Measurements from ENCODE around the gene SLC7A4.
"Not testable (repeated sequence)": the region's sequence is repeated elsewhere in the genome, so short reads cannot be mapped to it uniquely, and the experiment has no call there.

The SLC7A4 gene, protein sequence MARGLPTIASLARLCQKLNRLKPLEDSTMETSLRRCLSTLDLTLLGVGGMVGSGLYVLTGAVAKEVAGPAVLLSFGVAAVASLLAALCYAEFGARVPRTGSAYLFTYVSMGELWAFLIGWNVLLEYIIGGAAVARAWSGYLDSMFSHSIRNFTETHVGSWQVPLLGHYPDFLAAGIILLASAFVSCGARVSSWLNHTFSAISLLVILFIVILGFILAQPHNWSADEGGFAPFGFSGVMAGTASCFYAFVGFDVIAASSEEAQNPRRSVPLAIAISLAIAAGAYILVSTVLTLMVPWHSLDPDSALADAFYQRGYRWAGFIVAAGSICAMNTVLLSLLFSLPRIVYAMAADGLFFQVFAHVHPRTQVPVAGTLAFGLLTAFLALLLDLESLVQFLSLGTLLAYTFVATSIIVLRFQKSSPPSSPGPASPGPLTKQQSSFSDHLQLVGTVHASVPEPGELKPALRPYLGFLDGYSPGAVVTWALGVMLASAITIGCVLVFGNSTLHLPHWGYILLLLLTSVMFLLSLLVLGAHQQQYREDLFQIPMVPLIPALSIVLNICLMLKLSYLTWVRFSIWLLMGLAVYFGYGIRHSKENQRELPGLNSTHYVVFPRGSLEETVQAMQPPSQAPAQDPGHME

DNA sequence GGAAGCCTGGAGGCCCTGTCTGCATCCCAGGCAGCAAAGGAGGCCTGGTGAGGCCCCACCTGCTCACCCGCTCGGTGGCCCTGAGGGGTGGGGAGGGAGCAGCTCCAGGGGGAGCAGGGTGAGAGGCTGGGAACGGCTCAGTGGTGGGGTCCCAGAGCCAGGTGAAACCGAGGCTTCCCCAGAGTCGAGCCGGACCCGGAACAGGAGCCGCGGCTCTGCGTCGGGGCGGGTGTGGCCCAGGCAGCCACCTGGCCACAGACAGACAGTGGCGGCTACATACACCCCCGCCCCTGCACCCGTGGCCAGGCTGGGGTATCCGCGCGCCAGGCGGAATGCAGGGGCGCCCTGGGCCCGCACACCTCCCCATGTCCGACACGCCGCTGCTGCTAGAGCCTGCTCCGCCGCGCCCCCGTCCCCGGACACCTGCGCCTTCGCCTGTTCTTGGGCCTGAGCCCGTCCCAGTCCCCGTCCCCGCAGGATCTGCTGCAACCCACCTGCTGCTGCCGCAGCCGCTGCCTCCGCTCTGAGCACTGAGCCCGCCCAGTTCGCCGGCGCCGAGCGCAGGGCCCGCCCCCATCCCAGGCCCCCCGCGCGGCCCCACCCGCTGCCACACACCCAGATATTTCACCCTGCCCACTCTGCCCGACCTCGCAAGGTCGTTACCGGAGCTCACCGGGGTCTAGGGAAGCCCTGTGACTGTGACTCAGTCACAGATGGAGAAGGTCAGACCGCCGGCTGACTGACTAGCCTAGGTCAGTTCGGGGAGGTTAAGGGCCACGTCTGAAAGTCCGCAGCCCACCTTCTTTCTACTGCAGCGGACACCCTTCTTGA is at the start of gene SLC7A4:
Gene SLC7A4 (minus strand): TSS at position 525 of the 831 bp plus-strand sequence. CDS start 749 bp downstream, outside the sequence.
- no peak for DNase-seq

DNA sequence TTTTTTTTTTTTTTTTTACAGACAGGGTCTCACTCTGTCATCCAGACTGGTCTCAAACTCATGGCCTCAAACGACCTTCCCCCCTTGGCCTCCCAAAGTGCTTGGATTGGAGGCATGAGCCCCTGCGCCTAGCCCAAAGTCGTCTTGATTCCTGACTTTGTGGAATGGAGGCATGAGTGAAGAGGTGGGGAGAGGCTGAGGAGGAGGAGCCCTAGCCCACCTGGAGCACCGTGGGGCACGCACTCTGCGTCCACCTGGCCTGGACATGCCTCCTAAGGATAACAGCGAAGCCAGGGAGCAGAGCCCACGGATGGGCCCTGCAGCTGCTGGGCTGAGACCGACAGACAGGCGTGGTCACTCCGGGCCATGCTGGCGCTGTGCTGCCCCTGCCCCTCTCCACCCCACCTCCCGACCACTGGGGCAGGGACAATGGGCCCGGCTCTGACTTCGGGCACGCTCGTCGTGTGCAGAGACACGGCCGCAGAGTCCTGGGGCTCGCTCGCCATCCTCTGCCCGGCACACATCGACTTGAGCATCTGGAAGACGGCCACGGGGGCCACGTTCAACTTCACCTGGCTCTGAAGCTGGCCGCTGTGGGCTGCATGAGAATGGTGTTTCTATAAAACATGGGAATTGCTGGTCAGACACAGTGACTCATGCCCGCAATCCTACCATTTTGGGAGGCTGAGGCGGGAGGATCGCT is 48.2 kb upstream of the SLC7A4 start:
- DNase-seq, result no peak

DNA sequence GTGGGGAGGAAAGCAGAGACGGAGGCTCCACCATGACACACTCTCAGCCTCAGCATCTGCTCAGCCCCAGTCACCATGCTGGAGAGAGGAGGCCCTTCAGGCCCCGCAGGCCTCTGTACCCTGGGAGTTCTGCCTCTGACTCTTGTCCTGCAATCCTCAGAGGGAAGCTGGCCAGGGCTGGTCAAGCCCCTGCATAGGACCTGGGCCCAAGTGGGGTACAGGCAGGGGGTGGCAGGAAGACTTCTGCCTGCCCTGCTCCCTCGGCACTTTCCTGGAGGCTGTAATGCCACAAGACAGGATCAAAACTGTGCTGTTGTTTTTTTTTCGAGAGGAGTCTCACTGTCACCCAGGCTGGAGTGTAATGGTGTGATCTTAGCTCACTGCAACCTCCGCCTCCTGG is 47.1 kb upstream of the SLC7A4 start:
- no peak for DNase-seq

DNA sequence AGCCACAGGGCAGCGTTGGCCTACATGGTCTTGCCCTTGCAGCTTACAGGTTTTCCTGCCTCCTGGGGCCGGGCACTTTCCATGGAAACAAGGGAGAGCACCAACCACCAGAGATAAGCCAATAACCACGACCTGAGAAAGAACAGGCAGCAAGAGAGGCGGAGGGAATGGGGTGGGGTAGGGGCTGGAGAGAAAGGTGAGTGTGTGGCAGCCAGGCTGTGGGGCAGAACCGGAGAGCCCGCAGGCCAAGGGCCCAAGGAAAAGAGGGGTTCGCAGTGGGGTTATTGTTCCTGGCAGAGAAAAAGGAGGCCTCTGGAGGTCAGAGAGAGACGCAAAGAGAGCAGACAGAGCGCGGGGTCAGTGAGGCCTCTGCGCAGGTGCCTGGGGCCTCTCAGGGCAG is 46.6 kb upstream of the SLC7A4 start:
- DNase-seq, result no peak

DNA sequence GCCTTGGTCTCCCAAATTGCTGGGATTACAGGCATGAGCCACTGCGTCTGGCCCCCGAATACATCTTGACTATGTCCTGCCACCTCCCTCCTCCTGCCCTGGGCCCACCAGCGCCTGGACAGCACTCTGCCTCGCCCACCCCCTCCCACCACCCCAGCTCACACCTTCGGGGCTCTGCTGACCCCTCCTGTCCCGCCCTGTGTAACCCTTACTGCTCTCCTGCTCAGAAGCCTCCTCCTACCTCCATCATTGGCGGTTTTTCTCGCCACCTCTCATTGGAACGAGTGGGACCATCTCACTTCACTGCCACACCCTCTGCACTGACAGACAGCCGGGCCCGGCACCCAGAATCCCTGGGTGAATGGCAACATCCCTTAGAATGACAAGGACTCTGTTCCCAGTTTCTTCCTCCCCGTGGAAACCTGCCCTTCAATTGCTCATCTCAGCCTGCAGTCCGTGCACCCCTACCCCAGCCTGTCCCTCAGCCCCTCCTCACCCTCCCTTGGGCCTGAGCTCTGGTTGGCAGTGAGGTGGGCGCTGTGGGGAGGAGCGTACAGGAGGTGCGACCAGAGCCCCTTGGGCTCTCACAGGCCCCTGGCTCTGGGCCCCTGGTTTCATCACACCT is 45.6 kb upstream of the SLC7A4 start:
- no peak for DNase-seq

DNA sequence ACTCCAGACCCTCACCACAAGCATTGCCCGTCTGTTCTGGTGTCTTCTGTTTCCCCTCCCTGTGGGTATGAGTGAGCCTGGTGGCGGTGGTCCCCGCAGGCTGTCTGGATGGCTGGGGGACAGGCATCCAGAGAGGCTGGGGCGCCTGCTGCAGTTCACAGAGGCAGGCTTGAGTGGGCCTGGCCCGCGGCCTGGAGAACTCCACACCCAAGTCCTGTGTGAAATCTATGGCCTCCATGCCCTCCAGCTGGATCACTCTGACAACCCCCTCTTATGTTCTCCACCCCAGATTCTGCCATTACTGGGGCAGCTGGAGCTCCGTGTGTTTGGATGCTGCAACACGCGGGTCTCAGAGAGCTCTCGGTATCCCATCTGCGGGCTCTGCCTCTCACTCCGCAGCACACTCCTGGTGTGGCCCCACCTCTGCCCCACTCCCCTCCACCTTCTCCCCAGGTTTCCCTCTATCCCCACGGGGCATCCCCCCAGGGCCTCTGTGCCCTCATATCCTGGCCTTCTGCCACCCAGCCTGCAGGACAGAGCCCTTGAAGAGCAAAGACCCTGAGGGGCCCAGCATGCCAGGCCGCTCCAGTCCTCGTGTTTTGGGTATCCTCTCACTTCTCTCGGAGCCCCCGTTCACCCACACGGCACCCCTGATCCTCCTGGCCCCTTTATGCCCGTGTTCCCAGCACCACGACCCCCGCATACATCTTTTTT is 44.7 kb upstream of the SLC7A4 start:
- no peak for DNase-seq

DNA sequence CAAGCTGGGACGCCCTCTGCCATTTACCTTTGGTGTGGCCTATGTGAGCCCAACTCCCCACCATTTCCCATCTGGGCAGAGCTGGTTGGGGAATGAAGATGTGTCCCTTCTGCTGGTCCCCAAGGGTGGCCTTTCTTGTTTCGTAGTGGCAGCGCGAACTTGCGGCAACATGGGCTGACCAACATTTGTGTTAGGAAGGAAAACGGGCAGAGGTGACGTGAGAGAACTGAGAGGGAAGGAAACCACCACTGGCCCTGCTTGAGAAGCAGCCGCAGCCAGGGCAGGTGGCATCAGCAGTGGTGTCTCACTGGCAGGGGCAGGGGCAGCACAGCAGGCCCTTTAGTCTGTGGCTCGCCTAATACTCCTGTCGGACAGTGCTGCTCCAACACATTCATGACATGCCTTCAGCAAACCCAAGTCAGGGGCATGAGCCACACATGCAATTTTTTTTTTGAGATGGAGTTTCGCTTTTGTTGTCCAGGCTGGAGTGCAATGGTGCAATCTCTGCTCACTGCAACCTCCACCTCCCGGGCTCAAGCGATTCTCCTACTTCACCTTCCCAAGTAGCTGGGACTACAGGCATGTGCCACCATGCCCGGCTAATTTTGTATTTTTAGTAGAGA is 43.3 kb upstream of the SLC7A4 start:
- DNase-seq, result no peak

DNA sequence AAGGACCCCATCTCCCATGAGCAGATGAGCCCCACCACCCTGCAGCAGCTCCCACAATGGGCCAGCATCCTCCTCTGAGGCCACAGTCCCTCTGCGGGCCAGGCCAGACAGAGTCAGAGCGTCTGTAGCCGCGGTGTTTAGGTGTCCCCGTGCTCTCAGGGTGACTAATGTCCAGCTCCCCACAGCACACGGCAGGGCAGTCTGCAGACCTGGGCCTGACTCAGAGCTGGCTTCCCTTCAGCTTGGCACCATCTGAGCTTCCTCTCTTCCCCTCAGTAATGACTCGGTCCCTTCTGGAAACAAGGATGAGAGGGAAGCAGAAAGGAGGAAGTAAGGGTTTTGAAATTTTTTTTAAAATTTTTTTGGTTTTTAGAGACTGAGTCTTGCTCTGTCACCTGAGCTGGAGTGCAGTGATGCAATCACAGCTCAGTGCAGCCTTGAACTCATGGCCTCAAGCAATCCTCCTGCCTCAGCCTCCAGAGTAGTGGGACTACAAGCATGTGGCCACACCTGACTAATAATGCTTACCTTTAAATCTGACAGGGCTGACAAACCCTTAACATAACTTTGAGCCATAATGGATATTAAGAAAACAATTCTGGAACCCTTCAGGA is 41.8 kb upstream of the SLC7A4 start:
- peak; percentile 22 for DNase-seq

DNA sequence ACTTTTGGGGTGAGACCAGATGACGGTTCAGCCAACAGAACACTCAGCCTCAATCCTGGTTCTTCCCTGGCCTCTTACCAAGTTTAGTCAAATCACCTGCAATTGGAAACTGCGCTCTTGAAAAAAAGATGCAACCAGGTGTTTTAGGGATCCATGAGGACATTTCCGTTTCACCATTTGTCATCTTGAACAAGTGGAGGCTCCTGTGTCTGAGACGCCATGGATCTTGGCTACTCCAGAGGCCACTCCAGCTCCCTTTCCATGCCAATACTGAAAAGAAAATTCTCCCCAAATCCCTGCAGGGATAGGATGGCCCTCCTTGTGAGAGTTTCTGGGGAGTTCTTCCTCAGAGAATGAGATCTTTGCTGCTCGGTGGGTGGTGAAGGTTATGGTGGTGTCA is 41.1 kb upstream of the SLC7A4 start:
- DNase-seq, result no peak

DNA sequence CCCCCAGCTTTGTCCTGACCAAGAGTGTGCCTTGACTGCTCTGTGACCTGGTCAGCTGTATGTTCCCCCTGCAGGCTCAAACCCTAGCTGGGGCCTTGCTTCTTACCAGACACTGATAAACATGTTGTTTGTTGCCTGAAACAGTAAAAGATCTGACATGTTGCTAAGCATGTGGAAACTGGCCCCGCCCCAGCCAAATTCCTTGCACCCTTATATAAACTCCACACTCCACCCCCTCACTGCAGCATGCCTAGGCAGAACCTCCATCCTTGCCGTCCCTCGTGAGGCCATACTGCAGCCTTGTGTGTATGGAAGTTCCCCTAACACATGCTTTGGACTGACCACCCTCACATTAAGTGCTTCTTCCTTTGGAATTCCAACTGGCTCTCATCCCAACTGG is 40.7 kb upstream of the SLC7A4 start:
- no peak for DNase-seq

DNA sequence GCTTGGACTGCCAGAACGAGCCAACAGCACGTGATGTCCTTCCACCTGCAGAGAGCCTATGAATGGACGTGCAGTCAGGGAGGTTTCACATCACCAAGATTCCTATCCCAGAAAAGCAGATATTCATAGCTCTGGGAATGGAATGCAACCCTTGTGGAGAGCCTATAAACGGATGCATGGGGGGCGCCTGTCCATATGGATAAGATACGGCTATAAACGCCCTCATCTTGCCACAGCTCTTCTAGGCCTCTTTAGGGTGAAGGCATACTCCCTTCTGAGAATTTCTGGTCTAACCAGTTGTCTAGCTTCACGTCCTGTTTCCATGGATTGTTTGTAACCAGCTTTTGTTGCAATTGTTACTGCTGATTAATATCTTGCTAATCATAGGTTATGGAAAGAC is 39.4 kb upstream of the SLC7A4 start:
- not testable (repeated sequence) for DNase-seq

DNA sequence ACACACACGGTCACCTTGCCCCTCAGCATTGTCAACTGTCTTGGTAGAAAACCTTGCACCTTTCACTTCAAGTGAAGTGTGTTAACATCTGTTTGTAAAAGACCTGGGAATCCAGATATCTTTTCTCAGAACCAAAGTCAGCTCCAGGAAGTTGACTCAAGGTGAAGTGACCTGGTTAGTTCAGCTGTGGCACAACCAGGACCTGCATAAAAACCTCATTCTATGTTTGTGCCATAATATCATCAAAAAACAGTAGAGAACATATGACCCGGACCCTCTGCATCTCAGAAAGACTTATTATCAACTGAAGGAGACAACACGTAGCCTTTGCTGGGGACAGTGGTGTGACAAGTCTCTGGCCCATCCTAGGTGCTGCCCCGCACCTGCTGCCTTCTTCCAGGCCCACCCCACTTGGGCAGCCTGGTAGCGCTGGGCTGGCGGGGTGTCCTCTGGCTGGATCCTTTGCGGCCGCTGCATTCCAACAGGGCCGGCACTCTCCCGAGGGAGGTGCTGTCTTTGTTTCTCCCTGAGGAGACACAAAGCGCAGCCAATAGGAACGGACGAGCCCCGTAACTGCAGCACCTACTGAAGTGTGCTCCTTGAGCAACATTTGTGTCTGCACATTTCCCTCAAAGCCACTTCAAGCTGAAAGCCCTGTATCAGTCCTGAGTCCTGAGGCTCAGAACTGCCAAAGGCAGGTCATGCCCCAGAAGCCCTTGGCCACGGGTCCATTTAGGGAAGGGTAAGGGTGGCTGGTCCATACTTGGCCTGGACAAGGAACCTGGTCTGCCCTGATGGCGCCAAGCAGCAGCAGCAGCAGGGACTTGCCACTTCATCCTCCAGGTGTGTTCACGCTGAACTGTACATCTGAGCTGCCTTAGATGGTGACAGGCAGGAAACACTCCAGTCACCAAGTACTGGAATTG is 38.6 kb upstream of the SLC7A4 start:
- no peak for DNase-seq

DNA sequence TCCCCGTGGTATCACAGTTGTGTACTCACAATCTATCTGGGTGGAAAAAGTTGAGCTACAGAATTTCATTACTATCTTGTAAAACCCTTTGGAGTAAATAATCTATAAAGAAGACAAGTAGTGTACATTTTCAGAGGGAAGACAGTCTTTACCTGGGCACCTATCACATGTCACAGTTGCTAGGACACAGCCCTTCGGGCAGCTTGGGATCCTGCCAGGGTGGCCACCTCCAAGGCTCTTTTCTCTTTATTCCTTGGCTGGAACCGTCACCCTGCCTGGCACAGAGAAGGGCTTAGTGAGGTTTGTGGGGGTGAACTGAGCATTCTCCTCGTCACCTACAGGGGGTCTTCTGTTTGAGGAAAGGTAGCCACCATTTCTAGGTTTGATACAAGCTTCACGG is 37.0 kb upstream of the SLC7A4 start:
- DNase-seq, result no peak

DNA sequence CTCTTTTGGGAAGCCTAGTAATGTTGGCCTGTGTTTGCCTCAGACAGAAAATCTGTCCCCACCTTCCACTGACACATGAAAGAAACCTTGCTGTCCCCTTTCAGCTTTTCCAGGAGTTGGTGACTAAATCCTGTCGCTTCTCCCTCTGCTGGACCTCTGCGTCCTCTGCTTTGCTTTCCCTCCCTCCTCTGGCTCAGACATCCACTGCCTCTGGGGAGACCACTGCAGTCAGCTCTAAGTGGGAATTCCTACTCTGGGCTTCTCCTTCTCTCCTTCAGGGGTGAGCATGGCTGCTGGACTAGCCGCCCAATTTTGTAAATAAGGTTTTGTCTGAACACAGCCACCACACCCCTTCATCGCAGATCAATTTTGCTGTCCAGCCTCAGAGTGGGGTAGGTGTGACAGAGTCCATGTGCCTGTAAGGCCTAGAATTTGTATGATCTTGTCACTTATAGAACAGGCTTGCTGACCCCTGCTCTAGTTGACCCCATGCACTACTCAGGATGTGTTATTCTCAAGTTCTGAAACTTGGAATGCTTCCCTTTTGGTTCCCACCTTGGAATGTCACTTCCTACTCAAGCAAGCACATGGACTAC is 36.4 kb upstream of the SLC7A4 start:
- DNase-seq, result no peak

DNA sequence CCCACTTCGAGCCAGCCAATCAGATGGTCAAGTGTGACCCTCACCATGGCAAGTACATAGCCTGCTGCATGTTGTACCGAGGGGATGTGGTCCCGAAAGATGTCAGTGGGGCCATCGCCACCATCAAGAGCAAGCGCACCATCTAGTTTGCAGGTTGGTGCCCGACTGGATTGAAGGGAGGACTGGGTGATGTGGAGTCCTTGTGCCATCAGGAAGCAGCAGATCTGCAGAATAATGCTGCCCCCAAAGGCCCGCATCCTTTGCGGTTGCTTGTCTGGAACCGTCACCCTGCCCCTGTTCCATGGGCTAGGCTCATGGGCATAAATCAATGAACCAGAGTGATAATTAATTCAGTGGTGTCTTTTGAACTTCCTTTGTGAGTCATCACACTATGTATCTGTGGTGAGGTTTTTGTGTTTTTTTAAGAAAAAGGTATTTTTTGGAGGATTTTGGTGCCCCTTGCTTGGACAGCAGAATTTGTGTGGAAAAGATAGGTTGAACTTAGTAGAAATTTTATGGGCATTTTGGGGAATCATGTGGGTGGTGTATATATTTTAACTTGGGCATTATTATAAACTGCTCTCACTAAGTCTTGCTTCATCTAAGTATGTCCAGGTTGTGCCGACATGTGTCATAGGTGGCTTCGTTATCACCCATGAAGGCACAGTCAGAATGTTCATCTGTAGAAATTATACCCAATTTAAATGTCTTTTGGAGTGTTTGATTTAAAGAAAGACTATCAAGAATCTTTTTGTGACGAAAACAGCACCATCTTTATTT is 35.7 kb upstream of the SLC7A4 start:
- no peak for DNase-seq

DNA sequence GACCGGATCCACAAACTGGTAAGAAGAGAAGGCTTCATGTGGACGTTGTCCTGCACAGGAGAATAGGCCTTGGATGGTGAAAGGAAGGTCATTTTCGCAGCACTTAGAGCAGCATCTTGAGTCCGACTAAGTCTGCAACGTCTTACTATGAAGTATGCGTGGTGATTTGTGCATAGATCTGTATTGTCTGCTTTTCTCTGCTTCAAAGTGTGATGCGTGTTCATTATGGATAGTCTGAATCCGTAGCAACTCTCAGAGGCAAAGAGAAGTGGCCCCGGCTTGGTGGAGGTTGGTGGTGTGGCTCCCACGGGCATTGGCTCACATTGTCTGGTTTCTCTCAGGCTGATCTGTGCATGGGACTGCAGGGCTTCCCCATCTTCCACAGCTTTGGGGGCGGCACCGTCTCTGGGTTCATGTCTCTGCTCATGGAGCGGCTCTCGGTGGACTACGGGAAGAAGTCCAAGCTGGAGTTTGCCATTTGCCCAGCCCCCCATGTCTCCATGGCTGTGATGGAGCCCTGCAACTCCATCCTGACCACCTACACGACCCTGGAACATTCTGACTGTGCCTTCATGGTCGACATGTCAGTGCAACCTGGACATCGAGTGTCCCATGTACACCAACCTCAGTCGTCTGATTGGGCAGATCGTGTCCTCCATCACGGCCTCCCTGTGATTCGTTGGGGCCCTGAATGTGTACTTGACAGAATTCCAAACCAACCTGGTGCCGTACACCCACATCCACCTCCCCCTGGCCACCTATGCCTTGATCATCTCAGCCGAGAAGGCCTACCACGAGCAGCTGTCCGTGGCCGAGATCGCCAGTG is 34.9 kb upstream of the SLC7A4 start:
- no peak for DNase-seq
